ENCODE results near the gene MSI2. TPM values are rescaled to one million over a fixed set of nuclear protein-coding genes. Genes with fewer than 3 reads are reported as not detected.

MSI2 gene
- total RNA-seq, 8 experiments from 2014 or later: 33.0 to 114 (median 67.5) TPM

GRCh38 chr17:57468932-57469775, 212.8 kb downstream of the MSI2 start:
- in situ Hi-C loops (cut with MboI; ENCODE audit: low pct_unique_long_range_greater_than_20kb in 2 of 9, low sequenced_read_pairs in 9 of 9, unreplicated experiment in 9 of 9): no loop called here
- no peak for ATAC-seq (replicated peaks in 6 of 8)
- Histone ChIP-seq H3K4me1 (replicated peaks in 1 of 2) (peaks cover 70% of the 10 kb centered on the region in 2 donors), H3K27ac (peak overlapping the region in 1 of 2 donors; percentile 0), H3K4me3 (no peak overlapping the region)
- WGBS, 10 experiments: 29 to 93% (median 82%) methylated on average over 1 to 8 of the region's 9 CpGs

- 62 to 100% (median 75%) methylated on average over 1 to 2 of the region's 3 CpGs; no CpG with 5 or more reads in 7 of the 10 experiments for WGBS, 10 experiments
- no peak for ATAC-seq (replicated peaks in 6 of 8)
- Histone ChIP-seq H3K4me1 (replicated peaks in 1 of 2) (peaks cover 63 to 68% of the 10 kb centered on the region in 2 donors), H3K27ac (no peak overlapping the region), H3K4me3 (no peak overlapping the region)
- in situ Hi-C loops (cut with MboI; ENCODE audit: low pct_unique_long_range_greater_than_20kb in 2 of 9, low sequenced_read_pairs in 9 of 9, unreplicated experiment in 9 of 9): no loop called here
Measured at GRCh38 chr17:57470906-57471305, 214.6 kb downstream of the MSI2 start.

- WGBS, 10 experiments: 16 to 100% (median 60%) methylated on average over 1 to 5 of the region's 8 CpGs; no CpG with 5 or more reads in 5 of the 10 experiments
- ATAC-seq (replicated peaks in 6 of 8): peak in 5 of 8 experiments; percentile 22 to 74 (median 67)
- H3K27ac ChIP-seq: peak overlapping the region; percentile 48 to 71
- no peak overlapping the region for H3K4me3 ChIP-seq
- in situ Hi-C loops (cut with MboI; ENCODE audit: low pct_unique_long_range_greater_than_20kb in 2 of 9, low sequenced_read_pairs in 9 of 9, unreplicated experiment in 9 of 9): no loop called here
- peaks cover 63 to 68% of the 10 kb centered on the region in 2 donors for H3K4me1 ChIP-seq (replicated peaks in 1 of 2)
Measured at GRCh38 chr17:57471868-57472368, 215.6 kb downstream of the MSI2 start.

- peak overlapping the region; percentile 6 to 25 for H3K27ac ChIP-seq
Measured at GRCh38 chr17:57475796-57476195, 219.5 kb downstream of the MSI2 start.

GRCh38 chr17:57477522-57478362, 221.4 kb downstream of the MSI2 start:
- Histone ChIP-seq H3K4me3 (no peak overlapping the region), H3K27ac (peak overlapping the region in 1 of 2 donors; percentile 11), H3K4me1 (replicated peaks in 1 of 2) (peaks cover 77 to 78% of the 10 kb centered on the region in 2 donors)
- WGBS, 10 experiments: 40 to 100% (median 57%) methylated on average over 2 to 3 of the region's 9 CpGs; no CpG with 5 or more reads in 3 of the 10 experiments
- in situ Hi-C loops (cut with MboI; ENCODE audit: low pct_unique_long_range_greater_than_20kb in 2 of 9, low sequenced_read_pairs in 9 of 9, unreplicated experiment in 9 of 9): no loop called here
- ATAC-seq (replicated peaks in 6 of 8): peak in 3 of 8 experiments; percentile 36 to 58 (median 42)

More at GRCh38 chr17:57475796-57476195, 219.5 kb downstream of the MSI2 start:
- H3K4me3 ChIP-seq: no peak overlapping the region
- in situ Hi-C loops (cut with MboI; ENCODE audit: low pct_unique_long_range_greater_than_20kb in 2 of 9, low sequenced_read_pairs in 9 of 9, unreplicated experiment in 9 of 9): no loop called here
- 0 to 100% (median 29%) methylated on average over 1 to 5 of the region's 6 CpGs for whole genome bisulfite sequencing, 10 experiments
- H3K4me1 ChIP-seq (replicated peaks in 1 of 2): peaks cover 73 to 74% of the 10 kb centered on the region in 2 donors
- ATAC-seq (replicated peaks in 6 of 8): peak in 3 of 8 experiments; percentile 7 to 32 (median 23)

GRCh38 chr17:57478478-57479250, 222.3 kb downstream of the MSI2 start:
- in situ Hi-C loops (cut with MboI; ENCODE audit: low pct_unique_long_range_greater_than_20kb in 2 of 9, low sequenced_read_pairs in 9 of 9, unreplicated experiment in 9 of 9): no loop called here
- H3K4me1 ChIP-seq (replicated peaks in 1 of 2): peaks cover 70 to 73% of the 10 kb centered on the region in 2 donors
- peak overlapping the region in 1 of 2 donors; percentile 6 for H3K27ac ChIP-seq
- 43 to 89% (median 57%) methylated on average over 2 to 7 of the region's 8 CpGs; no CpG with 5 or more reads in 3 of the 10 experiments for WGBS, 10 experiments
- peak in 5 of 8 experiments; percentile 59 to 87 (median 69) for ATAC-seq (replicated peaks in 6 of 8)
- H3K4me3 ChIP-seq: no peak overlapping the region

GRCh38 chr17:57480438-57481196, 224.3 kb downstream of the MSI2 start:
- H3K27ac ChIP-seq: no peak overlapping the region
- no peak overlapping the region for H3K4me3 ChIP-seq
- peaks cover 66 to 77% of the 10 kb centered on the region in 2 donors for H3K4me1 ChIP-seq (replicated peaks in 1 of 2)
- WGBS, 10 experiments: 72 to 100% (median 100%) methylated on average over 1 to 4 of the region's 4 CpGs; no CpG with 5 or more reads in 3 of the 10 experiments
- in situ Hi-C loops (cut with MboI; ENCODE audit: low pct_unique_long_range_greater_than_20kb in 2 of 9, low sequenced_read_pairs in 9 of 9, unreplicated experiment in 9 of 9): no loop called here
- ATAC-seq (replicated peaks in 6 of 8): peak in 1 of 8 experiments; percentile 27

- ATAC-seq (replicated peaks in 6 of 8): peak in 7 of 8 experiments; percentile 41 to 81 (median 44)
- 27 to 84% (median 61%) methylated on average over 4 to 9 of the region's 9 CpGs; no CpG with 5 or more reads in 2 of the 10 experiments for WGBS, 10 experiments
- H3K4me3 ChIP-seq: no peak overlapping the region
- in situ Hi-C loops (cut with MboI; ENCODE audit: low pct_unique_long_range_greater_than_20kb in 2 of 9, low sequenced_read_pairs in 9 of 9, unreplicated experiment in 9 of 9): no loop called here
- peaks cover 66 to 75% of the 10 kb centered on the region in 2 donors for H3K4me1 ChIP-seq (replicated peaks in 1 of 2)
- no peak overlapping the region for H3K27ac ChIP-seq
Measured at GRCh38 chr17:57481910-57482391, 225.6 kb downstream of the MSI2 start.

- 60 to 100% (median 76%) methylated on average over 1 to 2 of the region's 2 CpGs; no CpG with 5 or more reads in 3 of the 10 experiments for WGBS, 10 experiments
- H3K4me1 ChIP-seq (replicated peaks in 1 of 2): peaks cover 66 to 75% of the 10 kb centered on the region in 2 donors
- no peak overlapping the region for H3K27ac ChIP-seq
Measured at GRCh38 chr17:57482657-57483056, 226.3 kb downstream of the MSI2 start.

GRCh38 chr17:57484081-57484666, 227.9 kb downstream of the MSI2 start:
- Histone ChIP-seq H3K4me3 (no peak overlapping the region), H3K4me1 (replicated peaks in 1 of 2) (peaks cover 64 to 66% of the 10 kb centered on the region in 2 donors), H3K27ac (no peak overlapping the region)
- no peak for ATAC-seq (replicated peaks in 6 of 8)
- in situ Hi-C loops (cut with MboI; ENCODE audit: low pct_unique_long_range_greater_than_20kb in 2 of 9, low sequenced_read_pairs in 9 of 9, unreplicated experiment in 9 of 9): no loop called here
- WGBS, 10 experiments: 20 to 100% (median 76%) methylated on average over 1 to 6 of the region's 6 CpGs; no CpG with 5 or more reads in 2 of the 10 experiments

More at GRCh38 chr17:57482657-57483056, 226.3 kb downstream of the MSI2 start:
- in situ Hi-C loops (cut with MboI; ENCODE audit: low pct_unique_long_range_greater_than_20kb in 2 of 9, low sequenced_read_pairs in 9 of 9, unreplicated experiment in 9 of 9): no loop called here
- no peak overlapping the region for H3K4me3 ChIP-seq
- ATAC-seq (replicated peaks in 6 of 8): no peak

Data from motor neuron (in vitro differentiated cells).